A549 (cell line): ENCODE measurements around the gene SH2D1B. TPM values are rescaled to one million over a fixed set of nuclear protein-coding genes. Genes with fewer than 3 reads are reported as not detected.

Source experiments
- ATAC-seq, 2 experiments: fragments of 200-7000 bp in 1 of 2; fragments of >200 bp in 1 of 2; cut with Nextera tagmentation in 1 of 2; cut with Tn5 transposase in 1 of 2; 3 replicates each; pipeline versions ENCODE4 v1.8.0 to v1.9.1; 2018 to 2020; ENCODE audit warnings: mild to moderate bottlenecking in 1 of 2, moderate library complexity in 1 of 2
- CTCF ChIA-PET: fragments of 300-600 bp; sonication (Branson Sonifier 250); formaldehyde crosslinking; extraction: SDS; loops from one replicate; lab custom pipeline; 2021; ENCODE audit warnings: antibody characterized with exemption, inconsistent platforms; lab: Yijun Ruan, JAX
- POLR2A ChIA-PET: fragments of 350-600 bp; formaldehyde crosslinking; extraction: SDS; loops from one replicate; lab custom pipeline; 2021; ENCODE audit warnings: antibody characterized with exemption, inconsistent platforms; lab: Yijun Ruan, JAX
- DNase-seq, 2 experiments: peaks; one replicate each; pipeline versions ENCODE4 v3.0.0 to v3.0.0-alpha.2; 2011 to 2016; ENCODE audit warnings: low read depth in 1 of 2, low spot score in 1 of 2
- FAIRE-seq: peaks from 2 replicates; lab custom pipeline; 2011; peaks lifted over from hg19 to GRCh38; lab: Jason Lieb, UNC
- H3K27ac ChIP-seq, 2 experiments: fragments of >200 bp; sonication (Bioruptor Twin); formaldehyde crosslinking; 3 replicates each; pipeline ENCODE4 v1.5.1; 2016 to 2017
- H3K4me1 ChIP-seq: fragments of >200 bp; sonication (Bioruptor Twin); formaldehyde crosslinking; 3 replicates; pipeline ENCODE4 v1.6.1; 2016
- H3K4me2 ChIP-seq: fragments of >200 bp; sonication (Bioruptor Twin); formaldehyde crosslinking; 3 replicates; pipeline ENCODE4 v1.6.1; 2016
- H3K4me3 ChIP-seq: fragments of >200 bp; sonication (Bioruptor Twin); formaldehyde crosslinking; 3 replicates; pipeline ENCODE4 v1.5.1; 2016
- H3K9me3 ChIP-seq: fragments of >200 bp; sonication (Bioruptor Twin); formaldehyde crosslinking; 3 replicates; pipeline ENCODE4 v1.6.1; 2016
- BHLHE40 ChIP-seq: IDR thresholded peaks from 2 replicates; pipeline ENCODE4 v1.6.1; 2012; ENCODE audit warnings: low read depth, low read length, inconsistent platforms
- CEBPB ChIP-seq, 2 experiments: fragments of >200 bp in 1 of 2; sonication (Bioruptor Twin) in 1 of 2; formaldehyde crosslinking in 1 of 2; IDR thresholded peaks; 2 replicates each; pipeline ENCODE4 v1.6.1; 2012 to 2016
- EHMT2 ChIP-seq: fragments of 200-600 bp; sonication (generic); IDR thresholded peaks from 2 replicates; pipeline ENCODE4 v1.6.1; 2016; ENCODE audit warnings: antibody characterized with exemption, low read depth, mild to moderate bottlenecking, moderate library complexity
- ELK1 ChIP-seq: fragments of 150-350 bp; IDR thresholded peaks from 2 replicates; pipeline ENCODE4 v1.6.1; 2014; ENCODE audit warnings: low read depth, mild to moderate bottlenecking, low read length
- EP300 ChIP-seq, 2 experiments: fragments of >200 bp; sonication (Bioruptor Twin); formaldehyde crosslinking; IDR thresholded peaks; 2 replicates in 1 of 2; 3 replicates in 1 of 2; pipeline ENCODE4 v1.6.1; 2016 to 2017
- FOXS1 ChIP-seq: fragments of 250-450 bp; sonication (Bioruptor Pico); IDR thresholded peaks from 2 replicates; pipeline ENCODE4 v1.5.0; 2020; ENCODE audit warnings: mild to moderate bottlenecking, moderate library complexity
- JUNB ChIP-seq: fragments of >200 bp; sonication (Bioruptor Twin); formaldehyde crosslinking; IDR thresholded peaks from 2 replicates; pipeline ENCODE4 v1.6.1; 2016
- NFE2L2 ChIP-seq: fragments of 150-350 bp; conservative IDR thresholded peaks from 2 replicates; pipeline ENCODE4 v1.6.1; 2014; ENCODE audit warnings: low read length
- NPAS2 ChIP-seq: fragments of 250-450 bp; sonication (Bioruptor Pico); IDR thresholded peaks from 2 replicates; pipeline ENCODE4 v1.8.0; 2022; ENCODE audit warnings: mild to moderate bottlenecking, moderate library complexity, borderline replicate concordance
- NR3C1 ChIP-seq: fragments of >200 bp; sonication (Bioruptor Twin); formaldehyde crosslinking; IDR thresholded peaks from 3 replicates; pipeline ENCODE4 v1.6.1; 2017
- PBX3 ChIP-seq: IDR thresholded peaks from 2 replicates; pipeline ENCODE4 v1.6.1; 2012
- POLR2A ChIP-seq: IDR thresholded peaks from 2 replicates; pipeline ENCODE4 v1.6.1; 2012; ENCODE audit warnings: mild to moderate bottlenecking, low read length
- POLR2AphosphoS2 ChIP-seq: conservative IDR thresholded peaks from 2 replicates; pipeline ENCODE4 v1.6.1; 2012; ENCODE audit warnings: low read length, improper control_type of control experiment, inconsistent platforms
- SREBF2 ChIP-seq: fragments of 450-650 bp; IDR thresholded peaks from 2 replicates; pipeline ENCODE4 v1.6.1; 2014; ENCODE audit warnings: mild to moderate bottlenecking, moderate library complexity
- TP53 ChIP-seq: fragments of 250-450 bp; sonication (Bioruptor Pico); IDR thresholded peaks from 2 replicates; pipeline ENCODE4 v1.5.0; 2021; ENCODE audit warnings: mild to moderate bottlenecking, moderate library complexity
- ZFP36 ChIP-seq: fragments of 450-650 bp; IDR thresholded peaks from 2 replicates; pipeline ENCODE4 v1.6.1; 2014; ENCODE audit warnings: borderline replicate concordance; ENCODE audit not compliant: partially characterized antibody
- WGBS: methylation state at CpG from one replicate; pipeline ENCODE4 v1.1.6; 2017; ENCODE audit errors: missing lambda C conversion rate; 5-methylcytosine and 5-hydroxymethylcytosine counted together
- polyA plus RNA-seq, 4 experiments: library from polyadenylated mRNA; depleted of rRNA in 3 of 4; stranded (reverse); fragments of >200 nt; fragmentation: RNase III in 1 of 4; extraction: RNeasy Plus Mini Kit Qiagen cat#74134 plus additional on column Dnase treatment in 1 of 4; gene quantifications; 2 replicates in 3 of 4; 3 replicates in 1 of 4; pipeline ENCODE4 v1.2.3, GENCODE V29; 2011 to 2017
- TF ChIP-seq, protein P1 (sequence below): fragments of 250-450 bp; sonication (Bioruptor Pico); IDR thresholded peaks from 2 replicates; pipeline ENCODE4 v1.5.0; 2020; ENCODE audit warnings: low read depth, mild to moderate bottlenecking, moderate library complexity
- TF ChIP-seq, protein P2 (sequence below): fragments of 200-600 bp; sonication (generic); IDR thresholded peaks from 2 replicates; pipeline ENCODE4 v1.6.1; 2016; ENCODE audit warnings: antibody characterized with exemption, mild to moderate bottlenecking, moderate library complexity

Gene SH2D1B
- polyA plus RNA-seq, 2 of the 4 experiments (the other 2 are of a cell fraction) = 0.04 TPM; not detected in 1

GRCh38 chr1:162360874-162361260, 51.1 kb downstream of the SH2D1B start:
- TF ChIP-seq POLR2A (no peak), POLR2AphosphoS2 (no peak), TP53 (CRISPR knock-in tag) (no peak), EP300 (IDR thresholded peaks at IDR 0.05) (no peak), NPAS2 (CRISPR knock-in tag) (no peak)
- TF ChIP-seq, protein P1, sequence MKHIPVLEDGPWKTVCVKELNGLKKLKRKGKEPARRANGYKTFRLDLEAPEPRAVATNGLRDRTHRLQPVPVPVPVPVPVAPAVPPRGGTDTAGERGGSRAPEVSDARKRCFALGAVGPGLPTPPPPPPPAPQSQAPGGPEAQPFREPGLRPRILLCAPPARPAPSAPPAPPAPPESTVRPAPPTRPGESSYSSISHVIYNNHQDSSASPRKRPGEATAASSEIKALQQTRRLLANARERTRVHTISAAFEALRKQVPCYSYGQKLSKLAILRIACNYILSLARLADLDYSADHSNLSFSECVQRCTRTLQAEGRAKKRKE (CRISPR knock-in tag) = no peak
- Histone ChIP-seq H3K27ac (no peak overlapping the region), H3K4me2 (no peak overlapping the region), H3K4me3 (no peak overlapping the region), H3K9me3 (no peaks in the 10 kb centered on the region), H3K4me1 (no peaks in the 10 kb centered on the region)
- WGBS = 71% methylated on average over 4 of the region's 4 CpGs
- CTCF ChIA-PET = interaction anchor here (1.5 kb wide), 1 partner anchor 263 kb away, joined by 3 read pairs; no protein-coding TSS in a partner anchor
- no peak for FAIRE-seq
- DNase-seq = no peak
- no peak for ATAC-seq
- POLR2A ChIA-PET = no interaction called here

- no peak overlapping the region for H3K4me3 ChIP-seq
- WGBS = 69% methylated on average over 10 of the region's 10 CpGs
- H3K9me3 ChIP-seq = no peaks in the 10 kb centered on the region
- no peaks in the 10 kb centered on the region for H3K4me1 ChIP-seq
- ChIA-PET POLR2A (no interaction called here), CTCF (interaction anchor here (0.8 to 1.5 kb wide), 3 partner anchors 11 to 304 kb away, joined by 3 read pairs; no protein-coding TSS in a partner anchor)
- TF ChIP-seq ELK1 = no peak
- ATAC-seq (no peak), FAIRE-seq (no peak), DNase-seq (no peak)
- no peak overlapping the region for H3K27ac ChIP-seq
- H3K4me2 ChIP-seq = no peak overlapping the region
These were observed 51.6 kb downstream of the SH2D1B start for GRCh38 chr1:162360237-162360873.

- POLR2A ChIA-PET = no interaction called here
- Histone ChIP-seq H3K27ac (no peak overlapping the region), H3K9me3 (no peaks in the 10 kb centered on the region), H3K4me3 (no peak overlapping the region), H3K4me2 (no peak overlapping the region)
- no peak for FAIRE-seq
- no peak for ATAC-seq
- CTCF ChIA-PET = interaction anchor here (0.6 to 0.9 kb wide), 4 partner anchors 10 to 303 kb away, joined by 3 read pairs; no protein-coding TSS in a partner anchor
- WGBS = 65% methylated on average over 10 of the region's 10 CpGs
- TF ChIP-seq JUNB (no peak), SREBF2 (no peak), NR3C1 (no peak), EHMT2 (no peak)
- TF ChIP-seq, all 56 proteins: peak for 0
- H3K4me1 ChIP-seq = no peaks in the 10 kb centered on the region
- no peak for DNase-seq
These were observed 52.3 kb downstream of the SH2D1B start for GRCh38 chr1:162359523-162360236.

- WGBS = 21% methylated on average over 1 of the region's 1 CpG
- no peak for ATAC-seq
- no peak for DNase-seq
- CTCF ChIA-PET = interaction anchor here (0.6 kb wide), 1 partner anchor 255 kb away, joined by 3 read pairs; no protein-coding TSS in a partner anchor
- FAIRE-seq = no peak
- Histone ChIP-seq H3K27ac (no peak overlapping the region), H3K9me3 (no peaks in the 10 kb centered on the region), H3K4me1 (no peaks in the 10 kb centered on the region), H3K4me2 (no peak overlapping the region), H3K4me3 (no peak overlapping the region)
- POLR2A ChIA-PET = no interaction called here
- TF ChIP-seq CEBPB (IDR thresholded peaks at IDR 0.05) (no peak), BHLHE40 (no peak), NPAS2 (CRISPR knock-in tag) (no peak), NFE2L2 (no peak), FOXS1 (CRISPR knock-in tag) (no peak), PBX3 (no peak), EP300 (IDR thresholded peaks at IDR 0.05) (no peak), ELK1 (no peak), ZFP36 (no peak), TP53 (CRISPR knock-in tag) (no peak)
- TF ChIP-seq, protein P2, sequence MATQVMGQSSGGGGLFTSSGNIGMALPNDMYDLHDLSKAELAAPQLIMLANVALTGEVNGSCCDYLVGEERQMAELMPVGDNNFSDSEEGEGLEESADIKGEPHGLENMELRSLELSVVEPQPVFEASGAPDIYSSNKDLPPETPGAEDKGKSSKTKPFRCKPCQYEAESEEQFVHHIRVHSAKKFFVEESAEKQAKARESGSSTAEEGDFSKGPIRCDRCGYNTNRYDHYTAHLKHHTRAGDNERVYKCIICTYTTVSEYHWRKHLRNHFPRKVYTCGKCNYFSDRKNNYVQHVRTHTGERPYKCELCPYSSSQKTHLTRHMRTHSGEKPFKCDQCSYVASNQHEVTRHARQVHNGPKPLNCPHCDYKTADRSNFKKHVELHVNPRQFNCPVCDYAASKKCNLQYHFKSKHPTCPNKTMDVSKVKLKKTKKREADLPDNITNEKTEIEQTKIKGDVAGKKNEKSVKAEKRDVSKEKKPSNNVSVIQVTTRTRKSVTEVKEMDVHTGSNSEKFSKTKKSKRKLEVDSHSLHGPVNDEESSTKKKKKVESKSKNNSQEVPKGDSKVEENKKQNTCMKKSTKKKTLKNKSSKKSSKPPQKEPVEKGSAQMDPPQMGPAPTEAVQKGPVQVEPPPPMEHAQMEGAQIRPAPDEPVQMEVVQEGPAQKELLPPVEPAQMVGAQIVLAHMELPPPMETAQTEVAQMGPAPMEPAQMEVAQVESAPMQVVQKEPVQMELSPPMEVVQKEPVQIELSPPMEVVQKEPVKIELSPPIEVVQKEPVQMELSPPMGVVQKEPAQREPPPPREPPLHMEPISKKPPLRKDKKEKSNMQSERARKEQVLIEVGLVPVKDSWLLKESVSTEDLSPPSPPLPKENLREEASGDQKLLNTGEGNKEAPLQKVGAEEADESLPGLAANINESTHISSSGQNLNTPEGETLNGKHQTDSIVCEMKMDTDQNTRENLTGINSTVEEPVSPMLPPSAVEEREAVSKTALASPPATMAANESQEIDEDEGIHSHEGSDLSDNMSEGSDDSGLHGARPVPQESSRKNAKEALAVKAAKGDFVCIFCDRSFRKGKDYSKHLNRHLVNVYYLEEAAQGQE = no peak
- TF ChIP-seq, protein P1 (CRISPR knock-in tag) = no peak
These were observed 53.0 kb downstream of the SH2D1B start for GRCh38 chr1:162358928-162359327.
